Measurements from ENCODE around the gene DHRS3. TPM values are rescaled to one million over a fixed set of nuclear protein-coding genes. Genes with fewer than 3 reads are reported as not detected.

The DHRS3 gene
- 43.6 to 58.9 TPM (median 53.9 TPM) in 5 replicates for total RNA-seq (2022; extraction: Qiagen RNA extraction; ENCODE audit: low read depth)

GRCh38 chr1:12617901-12618660, at the start of gene DHRS3:
Gene DHRS3, minus strand, starts transcription at chr1:12618210. Its CDS starts 862 bp downstream, at chr1:12617348.

GRCh38 chr1:12643785-12644184, 25.8 kb upstream of the DHRS3 start, which contains the start of gene AADACL4:
Gene AADACL4, plus strand, starts transcription at chr1:12644085. Its CDS starts 462 bp downstream, at chr1:12644547.

Other genes starting within 250 kb of the DHRS3 start
- gene AADACL4, start 25.9 kb upstream of the DHRS3 start, total RNA-seq (2022; extraction: Qiagen RNA extraction; ENCODE audit: low read depth): not detected in 5 replicates
- not detected in 5 replicates for gene AADACL3, start 97.9 kb upstream of the DHRS3 start, total RNA-seq (2022; extraction: Qiagen RNA extraction; ENCODE audit: low read depth)
- gene CFAP107, start 128.0 kb upstream of the DHRS3 start, total RNA-seq (2022; extraction: Qiagen RNA extraction; ENCODE audit: low read depth): not detected in 5 replicates
- gene PRAMEF12, start 155.5 kb upstream of the DHRS3 start, total RNA-seq (2022; extraction: Qiagen RNA extraction; ENCODE audit: low read depth): not detected in 5 replicates
- gene PRAMEF1, start 173.2 kb upstream of the DHRS3 start, total RNA-seq (2022; extraction: Qiagen RNA extraction; ENCODE audit: low read depth): not detected in 5 replicates
- gene PRAMEF11, start 213.2 kb upstream of the DHRS3 start, total RNA-seq (2022; extraction: Qiagen RNA extraction; ENCODE audit: low read depth): not detected in 5 replicates
- gene HNRNPCL1, start 230.5 kb upstream of the DHRS3 start, total RNA-seq (2022; extraction: Qiagen RNA extraction; ENCODE audit: low read depth): not detected in 5 replicates
- gene PRAMEF2, start 238.9 kb upstream of the DHRS3 start, total RNA-seq (2022; extraction: Qiagen RNA extraction; ENCODE audit: low read depth): not detected in 5 replicates